Chondrocyte (in vitro differentiated cells): ENCODE measurements around the gene KEAP1. TPM values are rescaled to one million over a fixed set of nuclear protein-coding genes. Genes with fewer than 3 reads are reported as not detected.
A peak's percentile ranks its signal among the peaks of the same experiment; 100 is the strongest.
"Not testable (repeated sequence)": the region's sequence is repeated elsewhere in the genome, so short reads cannot be mapped to it uniquely, and the experiment has no call there.

Source experiments
- DNase-seq: peaks from one replicate; pipeline ENCODE4 v3.0.0; 2021; ENCODE audit warnings: mixed read lengths, low spot score
- H3K27ac Mint-ChIP-seq: one replicate; pipeline ENCODE4 v1.8.0; 2021; ENCODE audit warnings: mild to moderate bottlenecking, moderate library complexity, mixed read lengths; ENCODE audit not compliant: unreplicated experiment
- H3K27me3 Mint-ChIP-seq: 2 replicates; pipeline ENCODE4 v1.8.0; 2021; ENCODE audit warnings: low read depth, mixed read lengths
- H3K36me3 Mint-ChIP-seq: 2 replicates; pipeline ENCODE4 v1.8.0; 2021; ENCODE audit warnings: low read depth, mixed read lengths
- H3K4me1 Mint-ChIP-seq: 2 replicates; pipeline ENCODE4 v1.8.0; 2021; ENCODE audit warnings: low read depth, mild to moderate bottlenecking, mixed read lengths
- H3K4me3 Mint-ChIP-seq: one replicate; pipeline ENCODE4 v1.8.0; 2021; ENCODE audit warnings: mild to moderate bottlenecking, moderate library complexity, mixed read lengths; ENCODE audit not compliant: unreplicated experiment
- H3K9me3 Mint-ChIP-seq: 2 replicates; pipeline ENCODE4 v1.8.0; 2021; ENCODE audit warnings: low read depth, mixed read lengths
- total RNA-seq: library from RNA; stranded (reverse); gene quantifications from 3 replicates; pipeline ENCODE4 v1.2.1, GENCODE V29; 2021
- TF ChIP-seq, protein P1 (sequence below): fragments of 200-600 bp; sonication (generic); IDR thresholded peaks from 2 replicates; pipeline ENCODE4 v1.5.0; 2021; ENCODE audit warnings: antibody characterized with exemption, mild to moderate bottlenecking, moderate library complexity

KEAP1 gene
- total RNA-seq, 1 donor from 2014 or later, result 69.3 TPM

DNA sequence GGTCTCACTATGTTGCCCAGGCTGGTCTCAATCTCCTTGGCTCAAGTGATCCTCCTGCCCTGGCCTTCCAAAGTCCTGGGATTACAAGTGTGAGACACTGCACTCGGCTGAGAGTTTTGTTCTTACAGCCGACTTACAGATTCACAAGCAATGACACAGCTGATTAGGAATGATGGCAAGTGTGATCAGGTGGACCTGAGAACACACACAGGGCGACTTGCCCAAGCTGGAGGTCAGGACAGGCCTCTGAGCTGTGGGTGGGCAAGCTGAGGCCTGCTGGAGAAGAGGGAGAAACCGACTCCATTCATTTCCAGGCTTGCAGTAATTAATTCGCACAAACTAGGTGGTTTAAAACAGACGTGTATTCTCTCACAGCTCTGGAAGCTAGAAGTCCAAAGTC is 32.5 kb upstream of the KEAP1 start:
- peaks cover 27% of the 10 kb centered on the region for H3K4me1 Mint-ChIP-seq
- no peaks in the 10 kb centered on the region for H3K27me3 Mint-ChIP-seq
- no peak overlapping the region for H3K4me3 Mint-ChIP-seq
- H3K27ac Mint-ChIP-seq, result peak overlapping the region; percentile 32
- no peaks in the 10 kb centered on the region for H3K9me3 Mint-ChIP-seq
- TF ChIP-seq, protein P1, sequence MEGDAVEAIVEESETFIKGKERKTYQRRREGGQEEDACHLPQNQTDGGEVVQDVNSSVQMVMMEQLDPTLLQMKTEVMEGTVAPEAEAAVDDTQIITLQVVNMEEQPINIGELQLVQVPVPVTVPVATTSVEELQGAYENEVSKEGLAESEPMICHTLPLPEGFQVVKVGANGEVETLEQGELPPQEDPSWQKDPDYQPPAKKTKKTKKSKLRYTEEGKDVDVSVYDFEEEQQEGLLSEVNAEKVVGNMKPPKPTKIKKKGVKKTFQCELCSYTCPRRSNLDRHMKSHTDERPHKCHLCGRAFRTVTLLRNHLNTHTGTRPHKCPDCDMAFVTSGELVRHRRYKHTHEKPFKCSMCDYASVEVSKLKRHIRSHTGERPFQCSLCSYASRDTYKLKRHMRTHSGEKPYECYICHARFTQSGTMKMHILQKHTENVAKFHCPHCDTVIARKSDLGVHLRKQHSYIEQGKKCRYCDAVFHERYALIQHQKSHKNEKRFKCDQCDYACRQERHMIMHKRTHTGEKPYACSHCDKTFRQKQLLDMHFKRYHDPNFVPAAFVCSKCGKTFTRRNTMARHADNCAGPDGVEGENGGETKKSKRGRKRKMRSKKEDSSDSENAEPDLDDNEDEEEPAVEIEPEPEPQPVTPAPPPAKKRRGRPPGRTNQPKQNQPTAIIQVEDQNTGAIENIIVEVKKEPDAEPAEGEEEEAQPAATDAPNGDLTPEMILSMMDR, result no peak
- H3K36me3 Mint-ChIP-seq, result no peaks in the 10 kb centered on the region
- no peak for DNase-seq

DNA sequence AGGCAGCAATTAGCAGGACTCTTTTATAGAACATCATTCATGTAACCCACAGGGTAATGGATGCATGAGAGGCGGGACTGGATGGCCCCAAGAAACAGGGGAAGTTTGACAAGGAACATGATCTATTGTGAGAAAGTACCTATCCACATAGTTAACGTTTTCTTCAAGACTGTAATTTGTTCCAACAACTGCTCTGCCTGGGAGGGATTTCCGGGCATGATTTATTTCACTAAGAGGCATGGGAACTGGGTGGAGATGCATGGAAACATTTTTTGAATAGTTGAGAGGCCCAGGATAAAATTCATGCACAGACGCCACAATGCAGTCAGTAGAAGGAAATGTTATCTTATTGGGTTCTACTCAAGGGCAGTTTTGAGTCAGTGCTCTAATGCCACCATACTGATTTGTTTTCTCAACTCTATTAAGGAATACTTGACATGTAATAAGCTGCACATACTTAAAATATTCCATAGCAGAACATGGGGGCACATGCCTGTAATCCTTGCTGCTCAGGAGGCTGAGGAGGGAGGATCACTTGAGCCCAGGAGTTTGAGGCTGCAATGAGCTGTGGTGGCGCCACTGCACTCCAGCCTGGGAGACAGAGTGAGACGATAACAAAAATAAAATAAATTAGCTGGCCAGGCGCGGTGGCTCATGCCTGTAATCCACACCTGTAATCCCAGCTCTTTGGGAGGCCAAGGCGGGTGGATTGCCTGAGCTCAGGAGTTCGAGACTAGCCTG is 30.7 kb upstream of the KEAP1 start:
- Mint-ChIP-seq H3K4me3 (no peak overlapping the region), H3K9me3 (no peaks in the 10 kb centered on the region), H3K27ac (peak overlapping the region; percentile 94), H3K36me3 (no peaks in the 10 kb centered on the region), H3K4me1 (peaks cover 27% of the 10 kb centered on the region), H3K27me3 (no peaks in the 10 kb centered on the region)
- TF ChIP-seq, protein P1, result peak; percentile 33
- DNase-seq, result no peak

DNA sequence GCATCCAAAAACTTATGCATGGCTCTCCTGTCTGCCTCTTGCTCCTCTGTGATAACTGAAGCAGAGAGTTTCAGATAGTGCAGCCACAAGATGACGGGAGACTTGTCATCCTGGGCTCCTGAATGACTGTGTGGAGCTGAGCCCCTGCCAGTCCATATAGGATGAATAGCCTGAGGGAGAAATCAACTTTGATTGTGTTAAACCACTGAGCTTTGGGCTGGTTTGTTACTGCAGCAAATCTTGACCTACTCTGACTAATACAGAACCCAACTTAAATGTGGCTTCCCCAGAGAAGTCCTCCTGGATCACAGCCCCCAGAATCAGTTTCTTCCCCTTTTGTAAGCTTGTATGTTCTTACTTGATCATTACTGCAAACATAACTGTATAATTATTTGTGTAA is 29.3 kb upstream of the KEAP1 start:
- Mint-ChIP-seq H3K4me1 (peaks cover 27% of the 10 kb centered on the region), H3K27ac (peak overlapping the region; percentile 94), H3K9me3 (no peaks in the 10 kb centered on the region), H3K36me3 (no peaks in the 10 kb centered on the region), H3K4me3 (no peak overlapping the region), H3K27me3 (no peaks in the 10 kb centered on the region)
- TF ChIP-seq, protein P1, result no peak
- no peak for DNase-seq

GRCh38 chr19:10526887-10527286 is 23.7 kb upstream of the KEAP1 start:
- DNase-seq, H3K27ac Mint-ChIP-seq, H3K9me3 Mint-ChIP-seq, H3K36me3 Mint-ChIP-seq, H3K27me3 Mint-ChIP-seq, H3K4me1 Mint-ChIP-seq, H3K4me3 Mint-ChIP-seq: not testable (repeated sequence)

DNA sequence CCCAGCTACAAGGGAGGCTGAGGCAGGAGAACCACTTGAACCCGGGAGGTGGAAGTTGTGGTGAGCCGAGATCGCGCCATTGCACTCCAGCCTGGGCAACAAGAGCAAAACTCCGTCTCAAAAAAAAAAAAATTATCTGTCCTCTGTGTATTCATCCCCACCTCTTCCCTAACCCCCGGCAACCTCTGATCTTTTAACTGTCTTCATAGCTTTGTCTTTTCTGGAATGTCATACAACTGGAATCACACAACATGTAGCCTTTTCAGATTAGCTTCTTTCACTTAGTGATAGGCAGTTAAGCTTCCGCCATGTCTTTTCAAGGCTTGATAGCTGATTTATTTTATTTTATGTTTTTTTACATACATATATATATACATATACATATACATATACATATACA is 22.5 kb upstream of the KEAP1 start:
- H3K27me3 Mint-ChIP-seq, result no peaks in the 10 kb centered on the region
- no peak overlapping the region for H3K27ac Mint-ChIP-seq
- H3K9me3 Mint-ChIP-seq, result no peaks in the 10 kb centered on the region
- TF ChIP-seq, protein P1, result no peak
- DNase-seq, result no peak
- no peaks in the 10 kb centered on the region for H3K4me1 Mint-ChIP-seq
- no peaks in the 10 kb centered on the region for H3K36me3 Mint-ChIP-seq
- no peak overlapping the region for H3K4me3 Mint-ChIP-seq

GRCh38 chr19:10523135-10523636 is 20.0 kb upstream of the KEAP1 start:
- Mint-ChIP-seq H3K9me3 (no peaks in the 10 kb centered on the region), H3K4me3 (no peak overlapping the region), H3K4me1 (peaks cover 13% of the 10 kb centered on the region), H3K27me3 (no peaks in the 10 kb centered on the region), H3K36me3 (no peaks in the 10 kb centered on the region), H3K27ac (no peak overlapping the region)
- DNase-seq, result no peak
- TF ChIP-seq, protein P1, result no peak
